HG03460 (cell line): ENCODE results near the gene ANO4.

Source experiments
- ATAC-seq: cut with Tn5 transposase; IDR thresholded peaks from one replicate; pipeline ENCODE4 v1.9.1; 2021; ENCODE audit not compliant: unreplicated experiment

ANO4 gene

GRCh38 chr12:100942984-100943749, 148.6 kb downstream of the ANO4 start:
- ATAC-seq = no peak

- no peak for ATAC-seq
Observed at GRCh38 chr12:100951756-100952155, 157.2 kb downstream of the ANO4 start.

- ATAC-seq = no peak
Observed at GRCh38 chr12:100953217-100953616, 158.6 kb downstream of the ANO4 start.

DNA sequence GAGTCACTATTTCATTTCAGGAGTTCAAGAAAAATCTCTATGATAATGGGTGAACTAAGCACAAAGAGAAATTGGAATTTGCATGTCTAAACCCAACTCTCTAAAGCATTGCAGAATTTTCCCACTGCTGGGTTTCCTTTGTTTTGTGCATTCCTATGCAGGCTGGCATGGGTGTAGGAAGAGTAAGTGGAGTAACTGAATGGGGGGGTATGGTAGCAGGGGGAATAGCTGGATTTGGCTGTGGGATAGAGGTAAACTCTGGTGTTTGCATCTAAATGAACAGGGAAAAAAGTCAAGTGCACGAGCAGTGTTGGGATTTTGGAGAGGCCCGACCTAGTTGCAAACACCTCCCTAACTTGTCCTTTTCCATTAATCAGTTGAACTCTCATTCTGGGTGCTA, 159.1 kb downstream of the ANO4 start:
- no peak for ATAC-seq

DNA sequence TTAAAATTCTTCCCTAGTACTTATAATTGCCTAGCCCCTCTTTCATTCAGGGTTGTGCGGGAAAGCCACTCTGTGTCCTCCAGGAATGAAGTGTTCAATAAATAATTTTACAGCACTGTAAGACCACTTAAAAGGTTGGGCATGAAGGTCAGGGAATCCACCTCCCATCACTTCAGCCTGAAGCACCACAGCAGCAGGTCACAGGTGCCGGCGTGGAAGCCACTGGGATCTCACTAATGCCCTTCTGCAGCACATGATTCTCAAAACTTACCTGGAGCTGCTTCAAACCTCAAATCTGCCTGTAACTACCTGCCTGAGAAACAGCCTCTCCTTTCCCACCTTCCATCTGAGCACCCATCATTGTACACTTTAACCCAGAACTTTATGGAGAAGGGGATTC, 159.5 kb downstream of the ANO4 start:
- no peak for ATAC-seq

DNA sequence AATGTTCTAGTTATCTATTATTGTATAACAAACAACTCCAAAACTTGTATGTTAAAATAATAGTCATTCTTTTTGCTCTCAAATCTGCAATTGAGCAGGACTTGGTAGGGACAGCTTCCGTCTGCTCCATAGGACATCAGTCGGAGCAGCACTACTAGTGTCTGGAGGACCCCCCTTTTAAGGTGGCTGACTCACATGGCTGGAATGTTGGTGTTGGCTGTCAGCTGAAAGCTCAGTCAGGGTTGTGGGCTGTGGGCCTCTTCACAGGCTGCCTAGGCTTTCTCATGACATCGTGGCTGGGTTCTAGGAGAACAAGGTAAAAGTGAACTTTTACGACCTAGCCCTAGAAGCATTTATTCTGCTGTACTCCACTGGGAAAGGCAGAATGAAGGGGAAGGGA, 160.6 kb downstream of the ANO4 start:
- no peak for ATAC-seq

GRCh38 chr12:100956311-100956852, 161.8 kb downstream of the ANO4 start:
- ATAC-seq = no peak

DNA sequence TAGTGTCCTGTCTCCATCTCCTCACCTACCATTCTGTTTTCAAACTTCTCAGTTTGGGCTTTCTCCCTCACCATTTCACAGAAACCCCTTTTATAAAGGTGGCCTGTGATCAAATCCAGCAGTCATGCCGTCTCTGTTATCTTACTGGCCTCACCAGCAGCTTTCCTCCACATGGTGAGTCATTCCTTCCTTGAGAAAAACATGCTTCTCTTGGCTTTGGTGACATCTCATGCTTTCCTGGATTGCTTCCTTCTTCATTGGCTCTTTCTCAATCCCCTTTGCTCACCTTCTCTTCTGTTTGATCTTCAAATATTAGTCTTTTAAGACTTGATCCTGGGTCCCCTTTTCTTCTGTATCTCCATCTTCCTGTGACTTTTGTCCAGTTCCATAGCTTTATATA, 164.9 kb downstream of the ANO4 start:
- ATAC-seq = no peak

DNA sequence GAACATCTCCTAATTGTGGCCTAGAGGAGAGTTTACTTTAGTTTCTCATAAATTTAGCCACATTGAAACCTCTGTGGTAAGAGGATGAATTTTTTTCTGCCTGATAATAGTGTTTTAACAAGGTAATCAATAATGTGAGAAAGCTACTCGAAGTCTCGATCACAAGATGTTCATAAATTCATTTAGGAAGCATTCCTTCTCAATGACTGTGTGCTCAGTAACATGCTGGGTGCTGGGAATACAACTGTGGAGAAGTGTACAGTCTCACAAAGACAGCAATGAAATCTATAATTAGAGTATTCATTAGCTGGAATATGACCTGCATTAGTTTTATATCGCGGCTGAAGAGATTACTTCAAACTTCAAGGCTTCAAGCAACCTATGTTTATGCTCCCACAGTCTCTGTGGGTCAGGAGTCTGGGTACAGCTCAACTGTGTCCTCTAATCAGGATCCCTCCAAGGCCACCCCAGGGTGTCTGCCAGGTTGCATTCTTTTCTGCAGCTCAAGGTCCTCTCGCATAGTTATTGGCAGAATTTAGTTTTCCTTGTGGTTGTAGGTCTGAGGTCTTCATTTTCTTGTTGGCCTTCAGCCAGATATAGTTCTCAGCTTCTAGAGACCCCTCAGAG, 167.6 kb downstream of the ANO4 start:
- no peak for ATAC-seq

DNA sequence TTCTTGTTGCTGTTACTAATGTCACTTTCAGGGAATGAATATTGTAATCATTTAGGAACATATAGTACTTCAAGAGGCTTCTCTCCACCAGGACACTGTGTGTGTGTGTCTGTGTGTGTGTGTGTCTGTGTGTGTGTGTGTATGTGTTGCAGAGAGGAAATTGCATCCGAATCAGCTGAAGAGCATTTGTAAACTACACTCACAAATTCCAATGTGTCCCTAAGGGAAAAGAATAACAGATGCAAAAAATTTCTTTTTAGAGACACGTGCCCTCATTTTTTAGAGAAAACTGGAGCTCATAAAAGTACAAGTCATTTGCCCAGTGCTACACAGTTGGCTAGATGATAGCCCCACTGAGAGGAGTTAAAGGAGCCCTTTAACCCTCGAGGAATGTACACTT, 168.8 kb downstream of the ANO4 start:
- no peak for ATAC-seq

DNA sequence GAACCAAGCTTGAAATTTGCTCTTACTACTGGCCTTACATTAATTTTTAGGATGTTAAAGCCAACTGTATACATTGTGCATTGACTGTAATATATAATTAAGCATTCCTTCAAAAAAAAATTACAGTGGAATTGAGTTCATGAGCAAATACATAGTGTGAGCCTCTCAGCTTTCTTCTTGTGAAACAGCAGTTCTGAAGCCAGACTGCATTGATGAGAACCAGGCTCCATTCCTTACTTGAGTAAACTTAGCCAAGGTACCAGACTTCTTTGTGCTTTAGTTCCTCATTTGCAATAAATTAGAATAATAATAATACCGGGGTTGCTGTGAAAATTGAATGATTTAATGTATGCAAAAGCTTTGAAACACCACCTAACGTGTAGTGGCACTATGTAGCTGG, 169.5 kb downstream of the ANO4 start:
- ATAC-seq = no peak

DNA sequence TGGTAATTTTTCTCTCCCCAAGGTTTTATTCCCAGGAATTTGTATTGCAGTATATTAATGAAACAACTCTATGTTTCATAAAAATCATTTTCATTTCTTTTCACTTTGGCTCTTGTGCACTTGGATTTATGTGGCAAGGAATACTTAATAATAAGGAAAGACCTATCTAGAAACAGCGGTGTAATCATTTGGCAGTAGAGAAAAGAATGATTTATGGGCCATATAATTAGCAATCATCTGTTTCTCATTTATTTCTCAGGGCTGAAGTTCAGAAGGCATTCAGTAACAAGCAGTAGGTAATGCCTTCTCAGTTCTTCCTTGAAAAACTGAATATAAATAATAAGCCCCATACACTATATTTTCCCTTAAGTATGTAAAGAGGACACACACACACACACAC, 172.6 kb downstream of the ANO4 start:
- ATAC-seq = no peak

DNA sequence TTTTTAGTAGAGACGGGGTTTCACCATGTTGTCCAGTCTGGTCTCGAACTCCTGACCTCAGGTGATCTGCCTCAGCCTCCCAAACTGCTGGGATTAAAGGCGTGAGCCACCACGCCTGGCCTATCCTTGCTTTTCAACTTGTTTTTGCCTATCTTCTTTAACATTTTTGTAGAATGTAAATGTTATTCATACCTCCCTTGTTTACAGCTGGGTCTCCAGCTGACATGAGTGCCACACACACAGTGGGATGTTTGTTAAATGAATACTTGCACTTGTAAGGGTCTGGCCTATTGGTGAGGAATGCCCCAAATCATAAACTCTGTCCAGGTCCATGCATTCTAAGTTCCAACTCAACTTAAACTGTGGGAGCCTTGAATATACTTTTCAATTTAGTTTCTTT, 176.3 kb downstream of the ANO4 start:
- ATAC-seq = no peak

- no peak for ATAC-seq
Observed at GRCh38 chr12:100972121-100972520, 177.5 kb downstream of the ANO4 start.

GRCh38 chr12:100974341-100974740, 179.8 kb downstream of the ANO4 start:
- ATAC-seq = no peak

DNA sequence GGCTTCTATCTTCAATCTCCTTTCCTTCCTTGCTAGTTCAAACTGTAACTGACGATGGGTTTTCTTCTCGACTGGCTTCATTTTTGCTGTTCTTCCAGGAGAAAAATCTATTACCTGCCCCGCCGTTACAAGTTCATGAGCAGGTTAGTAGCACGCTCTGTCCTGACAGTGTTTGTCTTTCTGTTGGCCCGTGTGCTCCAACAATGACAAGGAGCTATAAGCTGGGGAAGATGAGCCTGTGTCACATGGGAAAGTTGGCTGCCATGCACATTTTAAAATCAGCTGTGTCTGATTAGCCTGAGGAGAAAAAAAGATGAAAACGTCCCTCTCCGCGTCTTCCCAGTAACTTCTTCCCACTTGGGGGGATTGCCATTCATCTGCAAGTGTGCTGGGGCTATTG, 180.2 kb downstream of the ANO4 start:
- ATAC-seq = no peak

GRCh38 chr12:100976735-100977134, 182.2 kb downstream of the ANO4 start:
- ATAC-seq = no peak

DNA sequence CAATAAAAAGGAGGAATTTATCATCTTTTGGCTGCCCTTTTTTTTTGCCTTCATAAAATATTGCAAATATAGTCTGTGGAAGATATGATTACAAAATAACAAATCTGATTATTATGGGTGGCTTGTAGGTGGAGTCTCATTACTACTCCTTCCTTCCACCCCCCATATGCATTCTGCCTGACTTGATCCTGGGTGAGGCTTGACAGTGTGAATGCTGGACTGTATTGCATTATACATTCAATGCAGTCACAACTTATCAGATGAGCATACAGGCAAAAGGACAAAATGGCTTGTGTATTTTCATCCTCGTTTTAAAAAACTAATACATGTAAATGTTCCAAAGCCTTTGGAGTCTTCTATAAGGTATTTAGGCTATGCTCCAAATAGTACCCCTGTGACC, 186.3 kb downstream of the ANO4 start:
- no peak for ATAC-seq

GRCh38 chr12:100982511-100983183, 188.1 kb downstream of the ANO4 start:
- no peak for ATAC-seq

DNA sequence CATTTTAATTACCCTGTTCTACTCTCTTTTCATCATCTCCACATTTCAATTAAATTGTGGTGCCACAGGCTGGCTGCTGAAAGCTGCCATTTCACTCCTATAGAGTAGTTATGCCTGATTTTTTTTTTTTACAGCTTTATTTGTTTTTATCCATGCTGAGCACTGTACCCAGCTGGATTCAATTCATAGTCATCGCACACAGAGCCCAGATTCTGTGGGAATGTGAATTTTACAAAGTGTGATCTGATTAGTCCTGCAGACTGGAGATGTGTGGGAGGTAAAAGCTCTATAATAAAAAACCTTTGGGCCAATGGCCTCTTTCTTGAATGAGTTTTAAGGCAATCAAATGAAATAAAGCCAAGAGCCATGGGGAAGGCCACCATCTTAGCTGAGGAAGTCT, 190.2 kb downstream of the ANO4 start:
- ATAC-seq = no peak

DNA sequence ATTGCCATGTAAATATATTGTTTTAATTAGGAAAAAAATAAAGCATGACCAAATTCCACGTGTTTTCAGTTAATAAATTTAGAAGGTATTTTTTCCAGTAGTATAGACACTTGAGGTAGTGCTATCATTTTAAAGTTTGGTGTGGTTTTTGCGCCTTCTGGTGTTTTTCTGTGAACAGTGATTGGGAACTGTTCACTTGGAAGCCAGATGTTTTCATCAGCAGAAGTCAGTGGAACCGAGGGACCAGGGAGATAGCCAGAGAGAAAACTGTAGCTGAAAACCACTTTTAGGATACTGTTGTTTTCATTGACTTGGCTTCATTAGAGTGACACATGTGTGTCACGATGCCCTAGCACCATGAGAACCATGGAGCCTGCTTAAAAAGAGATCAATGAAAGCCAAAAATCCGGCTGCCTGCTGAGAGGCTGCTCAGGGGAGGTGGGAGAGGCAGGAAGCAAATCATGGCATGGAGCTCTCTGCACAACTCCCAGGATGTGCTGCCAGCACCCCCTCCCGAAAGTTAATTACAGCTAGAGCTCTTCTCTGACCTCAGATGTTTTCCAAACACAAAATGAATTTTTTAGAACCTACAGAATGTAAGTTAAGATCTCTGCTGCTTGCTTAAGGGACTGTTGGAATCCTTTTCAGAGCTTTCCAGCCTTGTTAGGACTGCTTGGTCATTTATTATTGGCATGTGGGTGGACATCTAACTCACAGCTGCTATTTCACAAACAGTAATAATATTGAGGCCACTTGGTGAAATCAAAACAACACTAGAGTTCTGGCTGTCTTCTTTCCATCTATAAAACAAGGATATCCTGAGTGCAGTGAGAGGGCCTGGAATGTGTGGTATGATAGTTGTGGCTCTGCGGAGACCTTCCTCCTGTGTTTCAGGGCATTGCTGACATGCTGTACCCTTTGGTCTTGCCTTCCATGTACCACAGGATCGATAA, 192.3 kb downstream of the ANO4 start:
- ATAC-seq = no peak
